Mucosa of stomach (tissue), 1 donor: Measurements from ENCODE around the gene RGS6.

Source experiments
- H3K27me3 ChIP-seq: one replicate; pipeline ENCODE4 v1.7.0; 2013; ENCODE audit warnings: mild to moderate bottlenecking, low read length; ENCODE audit not compliant: control insufficient read depth, insufficient read depth
- H3K36me3 ChIP-seq: one replicate; pipeline ENCODE4 v1.7.0; 2013; ENCODE audit warnings: low read length; ENCODE audit not compliant: control insufficient read depth, insufficient read depth
- H3K4me1 ChIP-seq: one replicate; pipeline ENCODE4 v1.7.0; 2013; ENCODE audit warnings: mild to moderate bottlenecking, low read length; ENCODE audit not compliant: control insufficient read depth, insufficient read depth
- H3K4me3 ChIP-seq: one replicate; pipeline ENCODE4 v1.7.0; 2013; ENCODE audit warnings: low read length
- H3K9ac ChIP-seq: one replicate; pipeline ENCODE4 v1.7.0; 2013; ENCODE audit warnings: mild to moderate bottlenecking, low read length, moderate library complexity
- H3K9me3 ChIP-seq: one replicate; pipeline ENCODE4 v1.7.0; 2013; ENCODE audit warnings: mild to moderate bottlenecking, low read length, moderate library complexity; ENCODE audit not compliant: control insufficient read depth
- donor health status: Pancreatic carcinoma.

RGS6 gene

GRCh38 chr14:71952381-71953363 is 20.4 kb downstream of the RGS6 start:
- no peaks in the 10 kb centered on the region for H3K27me3 ChIP-seq
- H3K4me1 ChIP-seq, result no peaks in the 10 kb centered on the region
- no peak overlapping the region for H3K9ac ChIP-seq
- H3K36me3 ChIP-seq, result no peaks in the 10 kb centered on the region
- no peak overlapping the region for H3K4me3 ChIP-seq
- no peaks in the 10 kb centered on the region for H3K9me3 ChIP-seq

GRCh38 chr14:71956920-71957563 is 24.8 kb downstream of the RGS6 start:
- no peak overlapping the region for H3K9ac ChIP-seq
- H3K4me1 ChIP-seq, result no peaks in the 10 kb centered on the region
- H3K4me3 ChIP-seq, result no peak overlapping the region
- H3K36me3 ChIP-seq, result no peaks in the 10 kb centered on the region
- H3K9me3 ChIP-seq, result no peaks in the 10 kb centered on the region
- H3K27me3 ChIP-seq, result no peaks in the 10 kb centered on the region

GRCh38 chr14:71959055-71959454 is 26.8 kb downstream of the RGS6 start:
- H3K27me3 ChIP-seq, result no peaks in the 10 kb centered on the region
- H3K9ac ChIP-seq, result no peak overlapping the region
- H3K9me3 ChIP-seq, result no peaks in the 10 kb centered on the region
- no peaks in the 10 kb centered on the region for H3K4me1 ChIP-seq
- H3K36me3 ChIP-seq, result no peaks in the 10 kb centered on the region
- no peak overlapping the region for H3K4me3 ChIP-seq

- H3K4me3 ChIP-seq, result no peak overlapping the region
- no peaks in the 10 kb centered on the region for H3K27me3 ChIP-seq
- no peaks in the 10 kb centered on the region for H3K4me1 ChIP-seq
- H3K9me3 ChIP-seq, result no peaks in the 10 kb centered on the region
- no peak overlapping the region for H3K9ac ChIP-seq
- H3K36me3 ChIP-seq, result no peaks in the 10 kb centered on the region
Observed at GRCh38 chr14:71960494-71961353, 28.5 kb downstream of the RGS6 start.

GRCh38 chr14:71961972-71962371 is 29.7 kb downstream of the RGS6 start:
- Histone ChIP-seq H3K36me3 (no peaks in the 10 kb centered on the region), H3K9me3 (no peaks in the 10 kb centered on the region), H3K4me1 (no peaks in the 10 kb centered on the region), H3K4me3 (no peak overlapping the region), H3K9ac (no peak overlapping the region), H3K27me3 (no peaks in the 10 kb centered on the region)

- Histone ChIP-seq H3K27me3 (no peaks in the 10 kb centered on the region), H3K36me3 (no peaks in the 10 kb centered on the region), H3K9me3 (no peaks in the 10 kb centered on the region), H3K4me1 (no peaks in the 10 kb centered on the region), H3K9ac (no peak overlapping the region), H3K4me3 (no peak overlapping the region)
Observed at GRCh38 chr14:71964716-71965115, 32.5 kb downstream of the RGS6 start.

- no peaks in the 10 kb centered on the region for H3K4me1 ChIP-seq
- no peak overlapping the region for H3K4me3 ChIP-seq
Observed at GRCh38 chr14:71966528-71966927, 34.3 kb downstream of the RGS6 start.

GRCh38 chr14:71967704-71968103 is 35.5 kb downstream of the RGS6 start:
- Histone ChIP-seq H3K9me3 (no peaks in the 10 kb centered on the region), H3K4me3 (no peak overlapping the region), H3K27me3 (no peaks in the 10 kb centered on the region), H3K36me3 (no peaks in the 10 kb centered on the region), H3K4me1 (no peaks in the 10 kb centered on the region), H3K9ac (no peak overlapping the region)

More at GRCh38 chr14:71966528-71966927, 34.3 kb downstream of the RGS6 start:
- H3K36me3 ChIP-seq, result no peaks in the 10 kb centered on the region
- no peaks in the 10 kb centered on the region for H3K9me3 ChIP-seq
- H3K27me3 ChIP-seq, result no peaks in the 10 kb centered on the region
- no peak overlapping the region for H3K9ac ChIP-seq

GRCh38 chr14:71970272-71970671 is 38.0 kb downstream of the RGS6 start:
- Histone ChIP-seq H3K9ac (no peak overlapping the region), H3K4me3 (no peak overlapping the region), H3K9me3 (no peaks in the 10 kb centered on the region), H3K4me1 (no peaks in the 10 kb centered on the region), H3K27me3 (no peaks in the 10 kb centered on the region), H3K36me3 (no peaks in the 10 kb centered on the region)

GRCh38 chr14:71985538-71986189 is 53.4 kb downstream of the RGS6 start:
- H3K9ac ChIP-seq, result no peak overlapping the region
- no peaks in the 10 kb centered on the region for H3K36me3 ChIP-seq

GRCh38 chr14:71988476-71988875 is 56.2 kb downstream of the RGS6 start:
- no peak overlapping the region for H3K4me3 ChIP-seq
- no peaks in the 10 kb centered on the region for H3K36me3 ChIP-seq
- no peaks in the 10 kb centered on the region for H3K4me1 ChIP-seq
- H3K9ac ChIP-seq, result no peak overlapping the region
- no peaks in the 10 kb centered on the region for H3K9me3 ChIP-seq
- H3K27me3 ChIP-seq, result no peaks in the 10 kb centered on the region

More at GRCh38 chr14:71985538-71986189, 53.4 kb downstream of the RGS6 start:
- H3K4me1 ChIP-seq, result no peaks in the 10 kb centered on the region
- H3K27me3 ChIP-seq, result no peaks in the 10 kb centered on the region
- H3K9me3 ChIP-seq, result no peaks in the 10 kb centered on the region
- no peak overlapping the region for H3K4me3 ChIP-seq
